Mammary epithelial cell (primary cell): ENCODE data around the gene RYR2.

Source experiments
- EZH2 ChIP-seq: IDR thresholded peaks from 2 replicates; pipeline ENCODE4 v1.6.1; 2012; ENCODE audit warnings: low read length, inconsistent platforms, borderline replicate concordance
- TF ChIP-seq, protein P1 (sequence below), 2 donors: IDR thresholded peaks in 1 of 2; conservative IDR thresholded peaks in 1 of 2; 2 replicates each; pipeline ENCODE4 v1.5.1; 2011 to 2012; ENCODE audit warnings: inconsistent platforms in 2 of 2, low read length in 2 of 2, mild to moderate bottlenecking in 2 of 2, control low read depth in 1 of 2, low read depth in 1 of 2; ENCODE audit not compliant: insufficient read depth in 1 of 2; ENCODE audit errors: extremely low read depth in 1 of 2

DNA sequence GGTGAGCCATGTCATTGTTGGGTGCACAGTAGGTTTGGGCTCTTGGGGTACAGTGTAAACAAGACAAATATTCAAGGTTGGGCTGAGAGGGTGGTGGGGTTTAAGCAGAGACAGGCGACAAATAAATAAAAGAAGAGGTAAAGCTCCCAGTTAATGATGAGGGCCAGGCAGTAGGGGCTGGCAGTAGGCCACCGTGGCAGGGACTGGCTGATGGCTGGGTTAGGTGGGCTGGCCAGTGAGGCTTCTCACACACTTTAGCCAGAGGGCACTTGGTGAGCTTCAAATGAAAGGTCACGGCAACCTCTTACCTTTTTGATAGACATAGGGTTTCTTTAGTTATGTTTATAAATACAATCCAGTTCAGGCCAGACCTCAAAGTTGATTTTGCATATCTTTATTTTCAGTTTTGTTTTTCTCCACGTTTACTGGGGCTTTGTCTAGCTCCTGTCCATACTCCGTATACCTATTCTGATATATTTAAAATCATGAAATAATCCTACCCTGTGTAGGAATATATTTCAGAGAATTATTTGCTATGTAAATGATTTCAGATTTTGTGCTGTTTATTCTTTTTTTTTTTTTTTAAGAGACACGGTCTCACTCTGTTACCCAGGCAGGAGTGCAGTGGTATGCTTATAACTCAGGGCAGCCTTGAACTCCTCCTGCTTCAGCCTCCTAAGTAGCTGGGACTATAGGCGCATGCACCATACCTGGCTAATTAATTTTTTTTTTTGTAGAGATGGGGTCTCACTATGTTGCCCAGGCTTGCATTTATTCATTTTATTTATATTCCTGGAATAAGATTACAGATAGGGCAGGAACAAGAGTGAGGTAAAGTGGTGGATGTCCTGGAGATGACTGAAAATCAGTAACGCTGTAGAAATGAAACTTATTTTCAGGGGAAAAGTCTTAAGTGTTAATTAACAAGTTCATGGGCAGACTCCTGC lies 122.7 kb downstream of the RYR2 start:
- no peak for TF ChIP-seq EZH2
- TF ChIP-seq, protein P1, sequence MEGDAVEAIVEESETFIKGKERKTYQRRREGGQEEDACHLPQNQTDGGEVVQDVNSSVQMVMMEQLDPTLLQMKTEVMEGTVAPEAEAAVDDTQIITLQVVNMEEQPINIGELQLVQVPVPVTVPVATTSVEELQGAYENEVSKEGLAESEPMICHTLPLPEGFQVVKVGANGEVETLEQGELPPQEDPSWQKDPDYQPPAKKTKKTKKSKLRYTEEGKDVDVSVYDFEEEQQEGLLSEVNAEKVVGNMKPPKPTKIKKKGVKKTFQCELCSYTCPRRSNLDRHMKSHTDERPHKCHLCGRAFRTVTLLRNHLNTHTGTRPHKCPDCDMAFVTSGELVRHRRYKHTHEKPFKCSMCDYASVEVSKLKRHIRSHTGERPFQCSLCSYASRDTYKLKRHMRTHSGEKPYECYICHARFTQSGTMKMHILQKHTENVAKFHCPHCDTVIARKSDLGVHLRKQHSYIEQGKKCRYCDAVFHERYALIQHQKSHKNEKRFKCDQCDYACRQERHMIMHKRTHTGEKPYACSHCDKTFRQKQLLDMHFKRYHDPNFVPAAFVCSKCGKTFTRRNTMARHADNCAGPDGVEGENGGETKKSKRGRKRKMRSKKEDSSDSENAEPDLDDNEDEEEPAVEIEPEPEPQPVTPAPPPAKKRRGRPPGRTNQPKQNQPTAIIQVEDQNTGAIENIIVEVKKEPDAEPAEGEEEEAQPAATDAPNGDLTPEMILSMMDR (conservative IDR thresholded peaks at IDR 0.05 in 1 of 2, IDR thresholded peaks at IDR 0.05 in 1 of 2; ENCODE audit: extremely low read depth in 1 of 2, insufficient read depth in 1 of 2, low read depth in 1 of 2, low read length in 2 of 2) = no peak
